PFSK-1 (cell line): ENCODE data around the gene SRL.

Experiments used
- FOXP2 ChIP-seq: optimal IDR thresholded peaks from 2 replicates; pipeline ENCODE3; 2011; ENCODE audit warnings: borderline replicate concordance, control low read depth, inconsistent platforms; ENCODE audit not compliant: insufficient read depth; ENCODE audit errors: extremely low read length, extremely low read depth
- POLR2AphosphoS5 ChIP-seq: IDR thresholded peaks from 2 replicates; pipeline ENCODE4 v1.6.1; 2012; ENCODE audit warnings: low read depth, mild to moderate bottlenecking, control low read depth, low read length, moderate library complexity
- REST ChIP-seq, 2 experiments: IDR thresholded peaks; 2 replicates each; pipeline versions ENCODE4 v1.6.1 to v1.8.0; 2011 to 2012; ENCODE audit warnings: low read depth in 2 of 2, low read length in 2 of 2, control low read depth in 1 of 2, inconsistent platforms in 1 of 2, mild to moderate bottlenecking in 1 of 2, moderate library complexity in 1 of 2; ENCODE audit not compliant: insufficient read depth in 1 of 2
- SIN3A ChIP-seq: IDR thresholded peaks from 2 replicates; pipeline ENCODE4 v1.6.1; 2012; ENCODE audit warnings: mild to moderate bottlenecking, low read length, moderate library complexity, borderline replicate concordance; ENCODE audit not compliant: insufficient read depth
- TAF1 ChIP-seq: IDR thresholded peaks from 2 replicates; pipeline ENCODE4 v1.6.1; 2012; ENCODE audit warnings: low read length, control low read depth, borderline replicate concordance; ENCODE audit not compliant: insufficient read depth

SRL gene

DNA sequence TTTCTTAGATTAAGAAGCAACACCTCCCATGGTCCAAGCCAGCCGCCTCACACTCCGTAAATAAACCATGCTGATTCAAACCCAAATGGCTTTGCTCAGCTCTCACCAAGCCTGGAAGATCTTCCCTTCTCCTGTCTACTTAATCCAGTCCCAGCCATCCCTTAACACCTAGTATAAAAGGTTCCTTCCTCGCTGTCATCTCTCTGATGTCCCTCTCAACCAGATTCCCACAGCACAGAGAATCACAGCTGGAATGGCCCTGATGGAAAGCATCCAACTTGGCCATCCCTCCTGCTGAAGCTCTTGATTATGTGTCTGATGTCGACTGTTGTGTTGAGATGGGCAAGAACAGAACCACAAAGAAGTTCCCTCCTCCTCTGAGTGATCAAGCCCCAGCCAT, 75.1 kb downstream of the SRL start:
- no peak for TF ChIP-seq SIN3A
- TF ChIP-seq FOXP2 = no peak
- TF ChIP-seq TAF1 = no peak
- TF ChIP-seq POLR2AphosphoS5 = no peak
- TF ChIP-seq REST (IDR thresholded peaks at IDR 0.05; ENCODE audit: insufficient read depth in 1 of 2, low read depth in 2 of 2, low read length in 2 of 2) = no peak

DNA sequence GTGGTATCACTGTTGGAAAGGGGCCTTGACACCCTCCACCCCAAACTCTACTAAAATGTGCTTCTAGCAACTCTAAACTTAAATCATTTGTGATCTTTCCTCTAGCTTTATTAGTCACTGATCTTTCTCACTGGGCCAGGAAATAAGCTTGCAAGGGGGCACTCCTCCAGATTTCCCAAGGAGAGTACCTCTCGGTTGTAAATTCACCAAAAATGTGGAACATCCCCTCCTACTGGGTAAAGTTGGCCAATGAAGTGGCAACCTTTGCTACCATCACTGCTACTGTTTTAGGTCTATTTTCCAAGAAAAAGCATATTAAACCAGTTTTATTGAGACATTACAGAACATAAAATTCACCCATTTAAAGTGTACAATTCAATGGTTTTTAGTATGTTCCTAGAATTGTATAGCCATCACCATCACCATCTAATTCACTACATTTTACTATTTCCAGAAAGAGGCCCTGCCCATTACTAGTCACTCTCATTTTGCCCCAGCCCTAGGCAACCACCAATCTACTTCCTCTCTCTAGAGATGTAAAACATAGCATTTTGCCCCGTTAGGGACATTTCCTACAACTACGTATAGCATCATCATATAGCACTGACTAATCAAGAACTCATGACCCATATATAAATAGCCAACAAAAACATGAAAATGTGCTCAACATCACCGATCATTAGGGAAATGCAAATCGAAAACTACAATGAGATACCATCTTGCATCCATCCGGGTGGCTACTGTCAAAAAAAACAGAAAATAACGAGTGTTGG, 81.0 kb downstream of the SRL start:
- TF ChIP-seq TAF1 (no peak), POLR2AphosphoS5 (no peak), FOXP2 (no peak), REST (IDR thresholded peaks at IDR 0.05; ENCODE audit: insufficient read depth in 1 of 2, low read depth in 2 of 2, low read length in 2 of 2) (no peak), SIN3A (no peak)

- TF ChIP-seq POLR2AphosphoS5 = no peak
- TF ChIP-seq REST (IDR thresholded peaks at IDR 0.05; ENCODE audit: insufficient read depth in 1 of 2, low read depth in 2 of 2, low read length in 2 of 2) = no peak
- no peak for TF ChIP-seq SIN3A
- no peak for TF ChIP-seq TAF1
Observed at GRCh38 chr16:4159726-4160125, 82.2 kb downstream of the SRL start.

- TF ChIP-seq REST (IDR thresholded peaks at IDR 0.05; ENCODE audit: insufficient read depth in 1 of 2, low read depth in 2 of 2, low read length in 2 of 2) (no peak), TAF1 (no peak), FOXP2 (no peak), SIN3A (no peak), POLR2AphosphoS5 (no peak)
Observed at GRCh38 chr16:4158143-4159093, 83.5 kb downstream of the SRL start.
